Spinal cord (tissue), 10 donors: ENCODE results near the gene DISP3. TPM values are rescaled to one million over a fixed set of nuclear protein-coding genes. Genes with fewer than 3 reads are reported as not detected.

Experiments
- DNase-seq, 6 donors: peaks; one replicate each; pipeline versions ENCODE4 v3.0.0 to v3.0.0-alpha.2; 2013 to 2015; ENCODE audit warnings: low spot score in 6 of 6, low read depth in 4 of 6
- H3K27ac ChIP-seq: one replicate; pipeline ENCODE4 v1.5.1; 2013; ENCODE audit warnings: low read depth, low read length, control low read depth
- H3K27me3 ChIP-seq: one replicate; pipeline ENCODE4 v1.6.1; 2013; ENCODE audit warnings: low read length; ENCODE audit not compliant: control insufficient read depth, insufficient read depth
- H3K36me3 ChIP-seq: one replicate; pipeline ENCODE4 v1.6.1; 2013; ENCODE audit warnings: low read length; ENCODE audit not compliant: control insufficient read depth, insufficient read depth
- H3K4me1 ChIP-seq: one replicate; pipeline ENCODE4 v1.6.1; 2013; ENCODE audit warnings: low read length; ENCODE audit not compliant: control insufficient read depth, insufficient read depth
- H3K4me3 ChIP-seq: one replicate; pipeline ENCODE4 v1.5.1; 2013; ENCODE audit warnings: low read depth, low read length, control low read depth
- H3K9me3 ChIP-seq: one replicate; pipeline ENCODE4 v1.6.1; 2013; ENCODE audit warnings: low read length; ENCODE audit not compliant: control insufficient read depth, insufficient read depth
- WGBS: methylation state at CpG from one replicate; pipeline ENCODE4 v1.1.5; 2013; ENCODE audit warnings: missing lambda C conversion rate; ENCODE audit not compliant: insufficient coverage; 5-methylcytosine and 5-hydroxymethylcytosine counted together
- polyA plus RNA-seq, 2 donors: library from polyadenylated mRNA; unstranded; fragments of 120-200 nt; gene quantifications; one replicate each; pipeline ENCODE4 v1.2.1, GENCODE V29; 2013; ENCODE audit not compliant: insufficient read length in 2 of 2
- total RNA-seq, 2 donors: library from RNA; depleted of rRNA in 1 of 2; stranded (reverse); fragments of 120-200 nt in 1 of 2; fragments of >200 nt in 1 of 2; gene quantifications; one replicate each; pipeline versions ENCODE4 v1.2.3 to v1.2.4, GENCODE V29; 2013 to 2014
- donor health status: healthy.

DISP3 gene
- total and polyA plus RNA-seq, 4 donors = 7.4 to 29.3 (median 18.4) TPM

- no peaks in the 10 kb centered on the region for H3K27me3 ChIP-seq
- 79% methylated on average over 9 of the region's 10 CpGs for WGBS
- H3K36me3 ChIP-seq = peaks cover 52% of the 10 kb centered on the region
- H3K9me3 ChIP-seq = no peaks in the 10 kb centered on the region
- no peak for DNase-seq
- H3K4me1 ChIP-seq = peaks cover 72% of the 10 kb centered on the region
- no peak overlapping the region for H3K4me3 ChIP-seq
- H3K27ac ChIP-seq = no peak overlapping the region
Measured at GRCh38 chr1:11483581-11484320, 4.8 kb downstream of the DISP3 start.

DNA sequence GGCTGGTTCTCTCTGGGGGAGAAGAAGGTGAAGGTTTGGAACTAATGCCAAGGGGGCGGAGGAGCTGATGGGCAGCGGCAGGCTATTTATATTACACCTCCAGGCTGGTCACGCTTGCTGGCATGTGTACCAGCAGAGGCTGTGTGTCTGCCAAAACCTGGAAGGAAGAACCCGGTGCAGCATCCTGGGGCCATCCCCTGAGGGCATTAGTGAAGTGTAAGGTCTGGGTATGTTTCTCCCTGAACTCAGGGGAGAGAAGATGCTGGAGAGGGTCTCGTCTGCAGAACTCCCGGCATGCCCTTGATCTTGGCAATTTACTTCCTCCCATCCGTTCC is 5.3 kb downstream of the DISP3 start:
- Histone ChIP-seq H3K36me3 (peaks cover 57% of the 10 kb centered on the region), H3K4me3 (no peak overlapping the region), H3K4me1 (peaks cover 77% of the 10 kb centered on the region), H3K27ac (no peak overlapping the region), H3K9me3 (no peaks in the 10 kb centered on the region), H3K27me3 (no peaks in the 10 kb centered on the region)
- whole genome bisulfite sequencing = 55% methylated on average over 4 of the region's 7 CpGs
- DNase-seq = no peak

- H3K4me1 ChIP-seq = peaks cover 72% of the 10 kb centered on the region
- H3K4me3 ChIP-seq = no peak overlapping the region
- no peaks in the 10 kb centered on the region for H3K27me3 ChIP-seq
- DNase-seq = no peak
- no peak overlapping the region for H3K27ac ChIP-seq
- H3K9me3 ChIP-seq = no peaks in the 10 kb centered on the region
- WGBS = 47% methylated on average over 5 of the region's 6 CpGs
- H3K36me3 ChIP-seq = peaks cover 58% of the 10 kb centered on the region
Measured at GRCh38 chr1:11485191-11485590, 6.2 kb downstream of the DISP3 start.

GRCh38 chr1:11486231-11487009 is 7.5 kb downstream of the DISP3 start:
- Histone ChIP-seq H3K9me3 (no peaks in the 10 kb centered on the region), H3K27me3 (no peaks in the 10 kb centered on the region), H3K36me3 (peaks cover 53% of the 10 kb centered on the region), H3K4me3 (no peak overlapping the region), H3K27ac (no peak overlapping the region), H3K4me1 (peaks cover 60% of the 10 kb centered on the region)
- DNase-seq = no peak
- WGBS = 82% methylated on average over 9 of the region's 12 CpGs

GRCh38 chr1:11487196-11487751 is 8.3 kb downstream of the DISP3 start:
- H3K36me3 ChIP-seq = peaks cover 51% of the 10 kb centered on the region
- no peak overlapping the region for H3K4me3 ChIP-seq
- no peak overlapping the region for H3K27ac ChIP-seq
- DNase-seq = no peak
- H3K27me3 ChIP-seq = no peaks in the 10 kb centered on the region
- H3K4me1 ChIP-seq = peaks cover 55% of the 10 kb centered on the region
- no peaks in the 10 kb centered on the region for H3K9me3 ChIP-seq
- 54% methylated on average over 9 of the region's 10 CpGs for WGBS

GRCh38 chr1:11488201-11488770 is 9.3 kb downstream of the DISP3 start:
- DNase-seq = no peak
- 88% methylated on average over 4 of the region's 9 CpGs for WGBS

GRCh38 chr1:11488966-11489625 is 10.1 kb downstream of the DISP3 start:
- H3K36me3 ChIP-seq = peaks cover 36% of the 10 kb centered on the region
- WGBS = 72% methylated on average over 10 of the region's 11 CpGs
- no peak overlapping the region for H3K27ac ChIP-seq
- H3K27me3 ChIP-seq = no peaks in the 10 kb centered on the region
- DNase-seq = no peak
- no peaks in the 10 kb centered on the region for H3K9me3 ChIP-seq
- H3K4me1 ChIP-seq = peaks cover 37% of the 10 kb centered on the region
- no peak overlapping the region for H3K4me3 ChIP-seq

More at GRCh38 chr1:11488201-11488770, 9.3 kb downstream of the DISP3 start:
- H3K4me3 ChIP-seq = no peak overlapping the region
- H3K4me1 ChIP-seq = peaks cover 45% of the 10 kb centered on the region
- no peaks in the 10 kb centered on the region for H3K9me3 ChIP-seq
- no peaks in the 10 kb centered on the region for H3K27me3 ChIP-seq
- peaks cover 43% of the 10 kb centered on the region for H3K36me3 ChIP-seq
- H3K27ac ChIP-seq = no peak overlapping the region

- 72% methylated on average over 5 of the region's 7 CpGs for WGBS
- no peak overlapping the region for H3K27ac ChIP-seq
Measured at GRCh38 chr1:11492235-11492634, 13.3 kb downstream of the DISP3 start.

DNA sequence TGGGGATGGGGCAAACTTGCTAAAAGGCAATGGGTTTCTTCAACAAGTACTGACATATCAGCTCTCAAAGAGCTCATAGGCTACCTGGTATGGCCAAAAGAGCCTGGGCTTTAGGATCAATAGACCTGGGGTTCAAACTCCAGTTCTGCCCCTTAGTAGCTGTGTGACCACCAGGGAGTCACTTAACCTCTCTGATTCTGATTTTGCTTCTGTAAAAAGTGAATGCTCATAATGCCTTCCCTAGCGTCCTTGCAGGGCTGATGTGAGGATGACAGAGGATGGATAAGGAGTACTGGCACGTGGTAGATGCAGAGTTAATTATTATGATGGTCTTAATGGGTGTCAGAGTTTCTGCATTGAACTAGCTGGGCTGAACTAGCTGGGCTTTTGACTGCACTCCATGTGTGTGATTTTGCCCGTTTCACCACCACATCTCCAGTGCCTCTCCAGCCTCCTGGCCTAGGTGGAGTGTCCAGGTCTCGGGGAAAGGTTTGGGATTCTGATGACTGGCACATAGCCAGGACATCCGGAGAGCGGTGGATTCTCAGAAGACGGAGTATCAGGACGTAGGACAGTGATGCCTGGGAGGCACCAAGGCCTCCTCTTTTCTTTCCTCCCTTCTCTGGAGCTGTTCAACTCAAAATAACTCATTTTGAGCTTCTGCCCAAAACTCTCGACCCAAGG is 15.2 kb downstream of the DISP3 start:
- peaks cover 12% of the 10 kb centered on the region for H3K36me3 ChIP-seq
- no peak overlapping the region for H3K4me3 ChIP-seq
- WGBS = 78% methylated on average over 8 of the region's 9 CpGs
- no peaks in the 10 kb centered on the region for H3K27me3 ChIP-seq
- peaks cover 17% of the 10 kb centered on the region for H3K4me1 ChIP-seq
- no peak overlapping the region for H3K27ac ChIP-seq
- no peaks in the 10 kb centered on the region for H3K9me3 ChIP-seq
- DNase-seq = no peak

More at GRCh38 chr1:11492235-11492634, 13.3 kb downstream of the DISP3 start:
- peaks cover 25% of the 10 kb centered on the region for H3K36me3 ChIP-seq
- no peak overlapping the region for H3K4me3 ChIP-seq
- no peak for DNase-seq
- peaks cover 14% of the 10 kb centered on the region for H3K4me1 ChIP-seq
- H3K9me3 ChIP-seq = no peaks in the 10 kb centered on the region
- no peaks in the 10 kb centered on the region for H3K27me3 ChIP-seq
